ENCODE data around the gene BAG2. TPM values are rescaled to one million over a fixed set of nuclear protein-coding genes. Genes with fewer than 3 reads are reported as not detected.

Gene BAG2
- total and polyA plus RNA-seq, 8 donors, result 6.0 to 11.3 (median 8.4) TPM

- H3K36me3 ChIP-seq, result no peaks in the 10 kb centered on the region
- no peak for TF ChIP-seq CTCF (IDR thresholded peaks at IDR 0.05)
- DNase-seq (peak in 2 of 4 donors; percentile 70 to 74), ATAC-seq (no peak)
- H3K9me3 ChIP-seq, result no peaks in the 10 kb centered on the region
- no peaks in the 10 kb centered on the region for H3K27me3 ChIP-seq
- no peak overlapping the region for H3K4me3 ChIP-seq
- H3K27ac ChIP-seq, result no peak overlapping the region
- no peaks in the 10 kb centered on the region for H3K4me1 ChIP-seq
- intact Hi-C loops (cut with DNase I), result no loop called here
Observed at GRCh38 chr6:57193177-57193576, 21.1 kb downstream of the BAG2 start.

- no peak for TF ChIP-seq CTCF (IDR thresholded peaks at IDR 0.05)
- Histone ChIP-seq H3K9me3 (no peaks in the 10 kb centered on the region), H3K36me3 (no peaks in the 10 kb centered on the region), H3K27ac (no peak overlapping the region), H3K4me3 (no peak overlapping the region), H3K4me1 (no peaks in the 10 kb centered on the region), H3K27me3 (no peaks in the 10 kb centered on the region)
- ATAC-seq, result no peak
- intact Hi-C loops (cut with DNase I), result no loop called here
- DNase-seq, result no peak
Observed at GRCh38 chr6:57195457-57195856, 23.3 kb downstream of the BAG2 start.

- ATAC-seq, result no peak
- peak in 1 of 4 donors; percentile 45 for DNase-seq
- Histone ChIP-seq H3K27ac (no peak overlapping the region), H3K4me1 (no peaks in the 10 kb centered on the region), H3K9me3 (no peaks in the 10 kb centered on the region), H3K4me3 (no peak overlapping the region), H3K36me3 (no peaks in the 10 kb centered on the region), H3K27me3 (no peaks in the 10 kb centered on the region)
- no peak for TF ChIP-seq CTCF (IDR thresholded peaks at IDR 0.05)
- intact Hi-C loops (cut with DNase I), result no loop called here
Observed at GRCh38 chr6:57198926-57199636, 27.0 kb downstream of the BAG2 start.

- no peaks in the 10 kb centered on the region for H3K9me3 ChIP-seq
- H3K27me3 ChIP-seq, result no peaks in the 10 kb centered on the region
- no peak for TF ChIP-seq CTCF (IDR thresholded peaks at IDR 0.05)
Observed at GRCh38 chr6:57201718-57202117, 29.6 kb downstream of the BAG2 start.

GRCh38 chr6:57205550-57206328, 33.6 kb downstream of the BAG2 start:
- TF ChIP-seq CTCF (IDR thresholded peaks at IDR 0.05), result no peak
- ATAC-seq (no peak), DNase-seq (no peak)
- Histone ChIP-seq H3K4me1 (no peaks in the 10 kb centered on the region), H3K27me3 (no peaks in the 10 kb centered on the region), H3K36me3 (no peaks in the 10 kb centered on the region), H3K27ac (no peak overlapping the region), H3K4me3 (no peak overlapping the region), H3K9me3 (no peaks in the 10 kb centered on the region)
- intact Hi-C loops (cut with DNase I), result no loop called here

More at GRCh38 chr6:57201718-57202117, 29.6 kb downstream of the BAG2 start:
- ATAC-seq, result no peak
- Histone ChIP-seq H3K4me3 (no peak overlapping the region), H3K27ac (no peak overlapping the region), H3K4me1 (no peaks in the 10 kb centered on the region), H3K36me3 (no peaks in the 10 kb centered on the region)
- intact Hi-C loops (cut with DNase I), result no loop called here
- no peak for DNase-seq

All from left lung (tissue), 10 donors.